Measurements from ENCODE around the gene TNIP1. TPM values are rescaled to one million over a fixed set of nuclear protein-coding genes. Genes with fewer than 3 reads are reported as not detected.

The TNIP1 gene
- total RNA-seq, 4 donors from 2014 or later, result 112 to 228 (median 188) TPM

DNA sequence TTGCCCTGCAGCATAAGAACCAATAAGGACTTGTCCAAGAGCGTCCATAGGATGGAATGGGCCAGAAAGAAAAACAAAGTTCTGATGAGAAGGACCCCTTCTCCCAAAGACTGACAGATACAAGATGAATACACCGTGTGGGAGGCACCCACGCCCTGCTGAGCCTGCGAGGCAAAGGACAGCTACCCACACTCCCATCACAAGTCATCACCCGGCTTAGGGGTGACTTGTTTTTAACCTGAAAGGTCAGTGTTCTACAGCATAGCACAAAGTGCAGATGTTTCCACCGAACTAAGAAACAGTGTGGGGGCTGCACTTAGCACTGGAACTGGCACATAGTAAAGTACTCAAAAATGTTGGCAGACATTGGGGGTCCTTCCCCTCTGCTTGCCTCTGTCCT lies 13.9 kb downstream of the TNIP1 start:
- H3K36me3 ChIP-seq, result peaks cover 0 to under 1% of the 10 kb centered on the region in 2 donors
- H3K27me3 ChIP-seq, result no peaks in the 10 kb centered on the region
- peak overlapping the region; percentile 90 to 94 (median 92) for H3K27ac ChIP-seq
- peaks cover 95 to 98% of the 10 kb centered on the region in 2 donors for H3K4me1 ChIP-seq
- TF ChIP-seq POLR2A (IDR thresholded peaks at IDR 0.05), result no peak
- TF ChIP-seq, protein P1, sequence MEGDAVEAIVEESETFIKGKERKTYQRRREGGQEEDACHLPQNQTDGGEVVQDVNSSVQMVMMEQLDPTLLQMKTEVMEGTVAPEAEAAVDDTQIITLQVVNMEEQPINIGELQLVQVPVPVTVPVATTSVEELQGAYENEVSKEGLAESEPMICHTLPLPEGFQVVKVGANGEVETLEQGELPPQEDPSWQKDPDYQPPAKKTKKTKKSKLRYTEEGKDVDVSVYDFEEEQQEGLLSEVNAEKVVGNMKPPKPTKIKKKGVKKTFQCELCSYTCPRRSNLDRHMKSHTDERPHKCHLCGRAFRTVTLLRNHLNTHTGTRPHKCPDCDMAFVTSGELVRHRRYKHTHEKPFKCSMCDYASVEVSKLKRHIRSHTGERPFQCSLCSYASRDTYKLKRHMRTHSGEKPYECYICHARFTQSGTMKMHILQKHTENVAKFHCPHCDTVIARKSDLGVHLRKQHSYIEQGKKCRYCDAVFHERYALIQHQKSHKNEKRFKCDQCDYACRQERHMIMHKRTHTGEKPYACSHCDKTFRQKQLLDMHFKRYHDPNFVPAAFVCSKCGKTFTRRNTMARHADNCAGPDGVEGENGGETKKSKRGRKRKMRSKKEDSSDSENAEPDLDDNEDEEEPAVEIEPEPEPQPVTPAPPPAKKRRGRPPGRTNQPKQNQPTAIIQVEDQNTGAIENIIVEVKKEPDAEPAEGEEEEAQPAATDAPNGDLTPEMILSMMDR (IDR thresholded peaks at IDR 0.05 in 4 of 5, conservative IDR thresholded peaks at IDR 0.05 in 1 of 5), result no peak
- DNase-seq (no peak), ATAC-seq (no peak)
- intact Hi-C loops (cut with DNase I; ENCODE audit: low total_unique reads) (no loop called here), in situ Hi-C loops (cut with MboI; ENCODE audit: low sequenced_read_pairs in 4 of 4) (no loop called here)
- H3K4me3 ChIP-seq, result no peak overlapping the region
- H3K9me3 ChIP-seq, result no peaks in the 10 kb centered on the region

DNA sequence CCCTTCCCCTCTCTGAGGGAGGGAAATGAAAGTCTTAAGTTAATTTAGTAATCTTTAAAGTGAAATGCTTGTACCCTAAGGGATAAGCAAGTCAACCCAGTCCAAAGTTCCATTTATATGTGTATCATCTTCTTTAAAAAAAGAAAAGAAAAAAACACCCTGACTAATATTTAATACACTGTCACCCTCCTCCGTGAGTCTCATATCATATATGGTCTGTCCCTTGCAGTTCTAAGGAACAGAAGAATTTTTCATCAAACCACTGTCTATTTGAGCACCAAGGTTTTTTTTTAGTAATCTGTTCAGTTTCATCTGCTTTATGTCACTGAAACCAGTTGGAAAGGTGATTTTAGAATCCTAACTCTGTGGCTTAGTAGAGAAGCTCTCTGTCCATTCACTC lies 15.2 kb downstream of the TNIP1 start:
- intact Hi-C loops (cut with DNase I; ENCODE audit: low total_unique reads), result no loop called here
- DNase-seq (no peak), ATAC-seq (no peak)
- no peak for TF ChIP-seq POLR2A (IDR thresholded peaks at IDR 0.05)
- TF ChIP-seq, protein P1 (IDR thresholded peaks at IDR 0.05 in 4 of 5, conservative IDR thresholded peaks at IDR 0.05 in 1 of 5), result no peak
- Histone ChIP-seq H3K4me1 (peaks cover 91 to 97% of the 10 kb centered on the region in 2 donors), H3K36me3 (peaks cover 0 to 11% of the 10 kb centered on the region in 2 donors), H3K27me3 (no peaks in the 10 kb centered on the region), H3K4me3 (no peak overlapping the region), H3K9me3 (no peaks in the 10 kb centered on the region), H3K27ac (peak overlapping the region; percentile 90 to 94 (median 92))
- in situ Hi-C loops (cut with MboI; ENCODE audit: low sequenced_read_pairs in 4 of 4), result no loop called here

DNA sequence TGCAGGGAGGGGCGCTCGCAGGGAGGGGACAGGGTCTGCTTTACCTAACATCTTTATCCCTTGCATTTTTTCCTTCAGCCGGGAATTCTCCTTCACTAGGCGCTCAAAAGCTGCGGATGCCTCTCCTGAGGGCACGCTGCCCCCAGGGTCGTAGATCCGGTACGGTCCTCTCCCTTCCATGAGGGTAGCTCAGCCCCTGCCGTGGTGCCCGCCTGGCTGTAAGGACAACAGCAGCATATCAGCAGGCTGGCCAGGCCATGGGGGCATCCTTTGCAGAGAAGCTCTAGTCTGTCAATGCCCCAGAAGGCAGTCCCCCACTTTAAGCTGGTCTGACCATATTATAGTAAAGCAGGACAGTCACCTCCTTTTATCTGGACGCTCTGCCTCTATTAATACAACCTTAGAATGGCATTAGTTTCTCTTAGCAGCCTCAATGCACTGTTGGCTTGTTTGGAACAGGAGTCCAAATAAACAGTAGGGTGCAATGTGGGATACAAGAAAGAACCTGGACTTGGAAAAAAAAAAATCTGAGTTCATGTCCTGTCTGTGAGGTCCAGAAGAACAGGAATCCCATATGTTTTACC lies 15.8 kb downstream of the TNIP1 start:
- no peak for DNase-seq
- intact Hi-C loops (cut with DNase I; ENCODE audit: low total_unique reads), result no loop called here
- H3K36me3 ChIP-seq, result peaks cover 0 to 11% of the 10 kb centered on the region in 2 donors
- no peaks in the 10 kb centered on the region for H3K27me3 ChIP-seq
- H3K4me1 ChIP-seq, result peaks cover 91 to 97% of the 10 kb centered on the region in 2 donors
- H3K9me3 ChIP-seq, result no peaks in the 10 kb centered on the region
- in situ Hi-C loops (cut with MboI; ENCODE audit: low sequenced_read_pairs in 4 of 4), result no loop called here
- no peak overlapping the region for H3K4me3 ChIP-seq
- ATAC-seq, result no peak
- TF ChIP-seq, protein P1 (IDR thresholded peaks at IDR 0.05 in 4 of 5, conservative IDR thresholded peaks at IDR 0.05 in 1 of 5), result no peak
- TF ChIP-seq POLR2A (IDR thresholded peaks at IDR 0.05), result no peak
- peak overlapping the region; percentile 90 to 94 (median 92) for H3K27ac ChIP-seq

DNA sequence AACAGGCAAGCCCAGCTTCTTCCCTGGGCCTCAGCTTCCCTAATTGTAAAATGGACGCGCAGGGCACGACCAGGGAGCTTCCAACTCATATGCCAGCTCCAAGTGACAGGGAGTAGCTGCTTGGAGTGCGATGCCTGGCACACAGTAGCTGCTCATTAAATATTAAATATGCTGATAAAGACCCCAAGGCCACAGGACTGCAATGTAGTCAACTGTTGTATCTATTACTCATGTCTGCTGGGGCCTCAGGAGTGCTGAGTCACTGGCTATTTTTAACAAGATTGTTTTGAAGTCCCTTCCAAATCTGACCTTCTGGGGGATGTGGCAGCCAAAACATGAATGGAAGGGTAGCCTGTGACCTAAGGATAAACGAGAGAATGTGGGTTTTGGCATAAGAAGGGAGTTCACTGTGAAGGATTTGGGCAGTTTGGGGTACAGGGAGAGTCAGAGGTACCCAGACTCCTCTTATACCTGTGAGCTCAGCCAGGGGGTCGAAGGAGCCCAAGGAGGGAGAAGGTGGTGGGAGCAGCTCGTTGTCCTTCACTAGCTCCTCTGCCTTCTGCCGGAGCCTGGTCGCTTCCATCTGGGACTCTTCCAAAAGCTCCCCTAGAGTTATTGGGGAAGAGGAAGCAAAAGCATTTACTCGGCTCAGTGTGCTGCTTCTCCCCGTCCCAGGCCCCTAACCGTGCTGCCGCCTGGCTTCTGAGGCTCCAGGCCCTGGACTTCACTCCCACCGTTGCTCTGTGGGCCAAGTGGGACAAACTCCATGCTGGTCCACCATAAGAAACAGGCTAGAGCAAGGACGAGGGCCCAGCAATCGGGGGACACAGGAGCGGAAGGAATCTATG lies 17.5 kb downstream of the TNIP1 start:
- peaks cover 0 to 20% of the 10 kb centered on the region in 2 donors for H3K36me3 ChIP-seq
- peak overlapping the region; percentile 90 to 94 (median 92) for H3K27ac ChIP-seq
- peak; percentile 78 to 82 for ATAC-seq
- H3K4me3 ChIP-seq, result peak overlapping the region in 3 of 4 donors; percentile 3 to 27 (median 3)
- TF ChIP-seq POLR2A (IDR thresholded peaks at IDR 0.05), result no peak
- TF ChIP-seq, protein P1 (IDR thresholded peaks at IDR 0.05 in 4 of 5, conservative IDR thresholded peaks at IDR 0.05 in 1 of 5), result no peak
- no peaks in the 10 kb centered on the region for H3K9me3 ChIP-seq
- H3K4me1 ChIP-seq, result peaks cover 89 to 95% of the 10 kb centered on the region in 2 donors
- DNase-seq, result peak in 1 of 2 donors; percentile 73
- in situ Hi-C loops (cut with MboI; ENCODE audit: low sequenced_read_pairs in 4 of 4), result no loop called here
- no peaks in the 10 kb centered on the region for H3K27me3 ChIP-seq
- intact Hi-C loops (cut with DNase I; ENCODE audit: low total_unique reads), result no loop called here

Measured in gastrocnemius medialis (tissue), 4 donors.